H54 (cell line): ENCODE results near the gene PPP1R2.
A peak's percentile ranks its signal among the peaks of the same experiment; 100 is the strongest.

Source experiments
- DNase-seq: peaks from one replicate; pipeline ENCODE4 v3.0.0; 2011; ENCODE audit warnings: low spot score, mixed read lengths; ENCODE audit not compliant: insufficient read length
- FAIRE-seq: peaks from 3 replicates; lab custom pipeline; 2011; peaks lifted over from hg19 to GRCh38; lab: Jason Lieb, UNC
- POLR2A ChIP-seq: IDR thresholded peaks from 2 replicates; pipeline ENCODE4 v1.6.1; 2011; ENCODE audit warnings: low read depth, mild to moderate bottlenecking, low read length

PPP1R2 gene

GRCh38 chr3:195554458-195554857 is 11.3 kb upstream of the PPP1R2 start:
- no peak for TF ChIP-seq POLR2A
- FAIRE-seq, result no peak
- DNase-seq, result no peak

- DNase-seq, result no peak
- no peak for FAIRE-seq
- TF ChIP-seq POLR2A, result no peak
Measured at GRCh38 chr3:195553268-195553667, 10.1 kb upstream of the PPP1R2 start.

- no peak for FAIRE-seq
- no peak for DNase-seq
- TF ChIP-seq POLR2A, result no peak
Measured at GRCh38 chr3:195551381-195551978, 8.4 kb upstream of the PPP1R2 start.

GRCh38 chr3:195550723-195551122 is 7.6 kb upstream of the PPP1R2 start:
- TF ChIP-seq POLR2A, result no peak
- DNase-seq, result no peak
- FAIRE-seq, result no peak

GRCh38 chr3:195549931-195550519 is 6.9 kb upstream of the PPP1R2 start:
- FAIRE-seq, result no peak
- no peak for DNase-seq
- TF ChIP-seq POLR2A, result no peak

- no peak for DNase-seq
- no peak for FAIRE-seq
- TF ChIP-seq POLR2A, result no peak
Measured at GRCh38 chr3:195548987-195549386, 5.9 kb upstream of the PPP1R2 start.

- no peak for DNase-seq
- no peak for FAIRE-seq
- no peak for TF ChIP-seq POLR2A
Measured at GRCh38 chr3:195548501-195548900, 5.4 kb upstream of the PPP1R2 start.

- FAIRE-seq (no peak), DNase-seq (no peak)
- no peak for TF ChIP-seq POLR2A
Measured at GRCh38 chr3:195548006-195548405, 4.9 kb upstream of the PPP1R2 start.

GRCh38 chr3:195546130-195546560 is 3.0 kb upstream of the PPP1R2 start:
- peak; percentile 82 for DNase-seq
- FAIRE-seq, result peak; percentile 97
- no peak for TF ChIP-seq POLR2A

- FAIRE-seq (no peak), DNase-seq (no peak)
- TF ChIP-seq POLR2A, result no peak
Measured at GRCh38 chr3:195544634-195545033, 1.5 kb upstream of the PPP1R2 start.

- DNase-seq (no peak), FAIRE-seq (no peak)
- TF ChIP-seq POLR2A, result no peak
Measured at GRCh38 chr3:195544230-195544536, 1.1 kb upstream of the PPP1R2 start.

- no peak for DNase-seq
- no peak for TF ChIP-seq POLR2A
Measured at GRCh38 chr3:195543500-195544229, 540 bp upstream of the PPP1R2 start.

GRCh38 chr3:195542316-195542697 is 818 bp downstream of the PPP1R2 start:
- FAIRE-seq, result no peak

More at GRCh38 chr3:195543500-195544229, 540 bp upstream of the PPP1R2 start:
- no peak for FAIRE-seq

GRCh38 chr3:195540511-195540910 is 2.6 kb downstream of the PPP1R2 start:
- no peak for FAIRE-seq
- no peak for DNase-seq
- no peak for TF ChIP-seq POLR2A

More at GRCh38 chr3:195542316-195542697, 818 bp downstream of the PPP1R2 start:
- no peak for DNase-seq
- no peak for TF ChIP-seq POLR2A

- FAIRE-seq (no peak), DNase-seq (no peak)
- TF ChIP-seq POLR2A, result no peak
Measured at GRCh38 chr3:195540027-195540426, 3.1 kb downstream of the PPP1R2 start.

- TF ChIP-seq POLR2A, result no peak
- no peak for DNase-seq
- no peak for FAIRE-seq
Measured at GRCh38 chr3:195539479-195539878, 3.6 kb downstream of the PPP1R2 start.
